ENCODE measurements around the gene KCP.

Gene KCP

DNA sequence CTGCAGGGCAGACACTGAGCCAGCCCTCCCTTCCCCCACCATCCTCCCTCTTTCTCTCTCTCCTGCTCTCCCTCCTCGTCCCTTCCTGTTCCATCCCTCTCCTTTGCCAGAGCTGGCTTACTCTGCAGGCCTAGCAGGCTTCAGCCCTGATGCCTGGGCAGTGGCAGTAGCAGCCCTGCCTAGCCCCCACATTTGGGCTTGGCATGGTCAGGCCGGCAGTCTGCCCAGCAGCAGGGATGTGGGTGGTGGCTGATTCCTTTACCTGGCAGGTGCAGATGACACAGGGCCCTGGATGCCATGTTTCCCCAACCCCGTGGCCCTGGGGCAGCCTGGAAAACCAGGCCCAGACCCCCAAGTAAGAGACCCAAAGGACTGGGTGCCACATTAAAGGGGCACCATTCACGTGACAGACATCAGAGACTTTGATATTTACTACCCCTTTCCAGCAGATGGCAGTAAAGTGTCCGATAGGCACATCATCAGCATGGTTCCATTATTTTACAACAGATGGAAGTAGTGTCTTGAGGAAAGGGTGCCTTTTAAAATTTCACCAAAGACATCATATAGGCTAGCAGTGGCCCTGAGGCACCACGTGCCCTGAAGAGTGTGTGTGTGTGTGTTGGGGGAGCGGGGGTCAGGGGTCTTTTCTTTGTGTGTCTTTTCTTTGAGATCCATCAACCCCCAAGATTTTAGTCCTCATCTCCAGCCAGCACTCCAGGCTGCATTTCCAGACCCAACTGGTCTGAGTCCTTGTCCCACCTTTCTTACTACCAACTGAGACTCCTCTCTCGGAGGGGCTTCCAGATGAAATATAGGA is 5.9 kb downstream of the KCP start:
- peak; percentile 4 for DNase-seq

DNA sequence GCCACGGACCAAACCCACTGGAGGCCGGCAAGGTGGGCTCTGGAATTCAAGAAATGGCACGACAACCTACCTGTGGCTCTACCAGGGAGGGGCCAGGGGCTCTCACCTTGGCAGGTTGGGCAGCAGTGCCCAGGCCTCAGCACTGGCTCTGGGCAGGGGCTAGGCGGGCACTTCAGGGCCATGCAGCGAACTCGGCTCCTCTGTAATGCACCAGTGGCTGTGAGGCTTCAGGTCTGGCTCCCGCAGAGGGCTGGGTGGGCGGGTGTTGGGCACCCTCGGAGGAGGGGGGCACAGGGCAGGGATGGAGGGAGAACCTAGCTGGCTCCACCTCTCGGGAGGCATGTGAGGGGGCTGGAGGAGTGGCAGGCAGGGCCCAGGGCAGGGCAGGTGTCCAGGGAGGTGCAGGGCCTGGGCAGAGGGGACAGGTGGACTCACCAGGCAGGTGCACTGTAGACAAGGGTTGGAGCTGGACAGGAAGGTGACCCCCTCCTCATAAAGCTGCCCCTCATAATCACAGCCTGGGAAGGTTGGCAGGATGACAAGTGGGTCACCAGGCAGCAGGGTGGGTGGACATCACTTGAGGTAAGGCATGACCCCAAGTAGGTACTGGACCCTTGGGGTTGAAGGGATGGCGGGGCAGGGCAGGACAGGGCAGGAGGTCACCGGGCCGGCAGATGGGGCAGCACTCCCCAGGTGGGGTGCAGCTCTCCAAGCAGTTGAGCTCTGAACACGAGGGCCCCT is 6.7 kb downstream of the KCP start:
- DNase-seq: no peak

DNA sequence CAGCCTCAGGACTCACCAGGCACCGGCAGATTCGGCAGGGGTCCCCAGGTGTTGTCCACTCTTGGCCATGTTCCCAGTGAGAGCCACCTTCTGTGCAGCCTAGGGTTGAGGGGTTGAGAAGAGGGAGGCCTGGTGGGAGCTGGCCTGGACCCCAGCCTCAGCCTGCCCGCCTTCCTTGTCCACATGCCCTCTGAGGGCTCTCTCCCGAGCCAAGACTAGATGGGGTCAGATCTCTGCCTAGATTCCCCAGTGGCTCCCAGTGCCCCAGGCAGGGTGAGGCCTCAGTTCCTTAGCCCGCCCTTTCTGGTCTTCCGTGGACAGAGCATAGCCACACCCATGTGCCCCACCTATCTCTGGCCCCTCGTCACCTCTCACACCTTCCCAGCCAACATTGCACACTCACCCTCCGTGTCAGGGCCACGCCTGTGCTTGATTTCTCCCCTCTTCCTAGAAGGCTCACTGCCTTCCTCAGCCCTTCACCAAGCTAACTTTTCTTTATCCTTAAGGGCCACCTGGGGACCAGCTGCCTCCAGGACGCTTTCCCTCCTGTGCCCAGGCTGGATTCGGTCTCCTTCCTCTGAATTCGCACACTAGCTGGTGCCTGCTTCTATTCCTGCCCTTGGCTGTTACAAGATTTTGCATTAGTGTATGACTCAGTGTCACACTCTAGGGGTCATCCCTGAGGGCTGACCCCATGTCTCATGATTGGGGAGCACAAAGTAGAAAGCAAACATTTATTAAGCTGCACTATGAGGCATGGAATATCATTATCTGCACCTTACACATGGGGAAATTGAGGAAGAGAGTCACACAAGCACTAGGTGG is 7.5 kb downstream of the KCP start:
- no peak for DNase-seq

DNA sequence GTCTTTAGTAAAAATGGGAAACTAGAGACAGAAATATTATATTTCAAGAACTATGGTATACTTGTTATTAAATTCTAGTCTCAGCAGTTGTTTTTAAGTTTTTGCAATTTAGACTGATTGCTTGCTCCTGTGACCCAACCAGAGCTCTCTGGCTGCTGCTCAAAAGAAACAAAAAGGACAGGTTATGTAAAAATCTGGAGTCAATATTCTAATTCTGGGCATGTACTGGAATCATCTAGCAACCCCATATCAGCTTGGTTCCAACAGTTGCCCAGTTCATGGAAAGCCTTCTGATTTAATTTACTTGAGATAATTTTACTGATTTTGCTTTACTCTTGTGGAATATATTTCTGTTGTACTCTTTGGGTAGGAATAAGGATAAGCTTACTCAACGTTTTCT is 10.3 kb downstream of the KCP start:
- no peak for DNase-seq

DNA sequence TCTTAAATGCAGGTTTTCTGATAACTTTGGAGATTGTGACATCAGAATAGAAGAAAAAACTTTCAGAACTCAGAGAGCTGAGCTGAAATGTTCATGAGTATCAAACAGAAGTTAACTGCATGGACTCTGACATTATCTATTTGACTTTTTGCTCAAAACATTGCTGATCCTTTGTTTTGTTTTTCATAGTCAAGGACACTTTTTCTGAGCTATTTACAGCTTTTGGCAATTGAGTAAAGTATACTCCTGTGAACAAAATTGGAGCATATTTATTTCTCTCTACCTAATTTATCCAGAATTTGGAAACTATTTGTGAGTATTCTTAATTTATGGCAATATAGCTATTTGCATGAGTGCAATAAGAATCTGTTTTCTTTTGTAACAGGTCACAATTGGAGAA is 11.1 kb downstream of the KCP start:
- DNase-seq: no peak

DNA sequence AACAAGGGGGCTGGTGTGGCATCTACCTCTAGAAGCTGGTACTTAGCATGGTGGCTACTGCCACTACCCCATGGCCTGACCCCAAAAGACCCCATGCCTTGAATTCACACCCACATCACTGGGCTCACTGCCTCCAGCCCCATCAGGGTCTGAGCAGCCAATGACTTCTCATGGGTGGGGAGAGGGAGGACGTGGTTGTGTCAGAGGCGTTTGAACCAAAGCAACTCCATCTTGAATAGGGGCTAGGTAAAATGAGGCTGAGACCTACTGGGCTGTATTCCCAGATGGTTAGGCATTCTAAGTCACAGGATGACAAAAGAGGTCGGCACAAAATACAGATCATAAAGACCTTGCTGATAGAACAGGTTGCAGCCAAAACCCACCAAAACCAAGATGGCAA is 15.2 kb downstream of the KCP start:
- DNase-seq: no peak

DNA sequence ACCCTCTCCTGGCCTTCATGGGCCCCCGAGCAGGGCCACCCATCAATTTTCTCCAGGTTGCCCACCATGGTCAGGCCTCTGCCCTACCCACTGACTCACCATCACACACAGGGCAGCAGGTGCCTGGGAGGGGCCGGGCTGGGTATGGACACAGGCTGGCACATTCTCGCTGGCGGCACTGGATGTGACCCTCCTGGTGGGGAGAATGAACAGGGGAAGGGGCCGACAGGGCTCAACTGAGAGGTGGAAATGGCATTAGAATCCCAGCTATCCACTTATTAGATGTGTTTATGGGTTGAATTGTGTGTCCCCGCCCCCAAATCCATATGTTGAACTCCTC is 16.4 kb downstream of the KCP start:
- no peak for DNase-seq

DNA sequence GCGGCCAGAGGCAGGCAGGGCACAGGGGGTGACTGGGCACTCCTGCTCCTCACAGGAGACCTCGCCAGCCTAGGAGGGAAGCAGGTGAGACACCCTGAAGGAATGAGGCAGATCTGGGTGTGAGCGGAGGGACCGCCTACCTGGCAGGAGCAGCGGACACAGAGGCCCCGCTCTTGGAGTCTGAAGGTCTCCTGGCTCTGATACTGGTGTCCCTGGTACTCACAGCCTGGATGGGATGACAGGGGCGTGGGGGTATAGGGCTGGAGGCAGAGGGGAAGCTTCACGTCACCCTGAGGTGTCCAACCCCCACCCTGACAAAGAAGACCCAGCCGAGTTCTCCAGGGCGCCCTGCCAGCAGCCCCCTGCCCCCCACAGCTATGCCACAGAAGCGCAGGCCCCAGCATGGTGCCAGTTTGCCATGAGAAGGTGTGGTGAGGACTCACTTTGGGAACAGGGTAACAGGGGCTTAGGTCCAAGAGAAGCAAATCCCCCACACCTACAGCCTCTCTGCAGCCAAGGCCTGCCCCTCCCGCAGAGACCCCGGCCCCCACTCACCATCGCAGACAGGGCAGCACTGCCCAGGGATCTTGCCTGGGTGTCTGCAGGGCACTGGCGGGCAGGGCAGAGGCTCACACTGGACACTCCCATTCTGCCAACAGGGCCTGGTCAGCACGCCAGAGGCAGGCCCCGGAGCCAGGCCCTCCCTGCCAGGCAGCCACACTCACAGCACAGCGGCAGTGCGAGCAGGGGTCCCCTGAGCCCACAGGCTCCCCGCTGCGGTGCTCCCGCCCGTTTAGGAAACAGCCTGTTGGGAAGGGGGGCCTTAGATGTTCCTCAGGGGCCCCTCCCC is 17.0 kb downstream of the KCP start:
- no peak for DNase-seq

DNA sequence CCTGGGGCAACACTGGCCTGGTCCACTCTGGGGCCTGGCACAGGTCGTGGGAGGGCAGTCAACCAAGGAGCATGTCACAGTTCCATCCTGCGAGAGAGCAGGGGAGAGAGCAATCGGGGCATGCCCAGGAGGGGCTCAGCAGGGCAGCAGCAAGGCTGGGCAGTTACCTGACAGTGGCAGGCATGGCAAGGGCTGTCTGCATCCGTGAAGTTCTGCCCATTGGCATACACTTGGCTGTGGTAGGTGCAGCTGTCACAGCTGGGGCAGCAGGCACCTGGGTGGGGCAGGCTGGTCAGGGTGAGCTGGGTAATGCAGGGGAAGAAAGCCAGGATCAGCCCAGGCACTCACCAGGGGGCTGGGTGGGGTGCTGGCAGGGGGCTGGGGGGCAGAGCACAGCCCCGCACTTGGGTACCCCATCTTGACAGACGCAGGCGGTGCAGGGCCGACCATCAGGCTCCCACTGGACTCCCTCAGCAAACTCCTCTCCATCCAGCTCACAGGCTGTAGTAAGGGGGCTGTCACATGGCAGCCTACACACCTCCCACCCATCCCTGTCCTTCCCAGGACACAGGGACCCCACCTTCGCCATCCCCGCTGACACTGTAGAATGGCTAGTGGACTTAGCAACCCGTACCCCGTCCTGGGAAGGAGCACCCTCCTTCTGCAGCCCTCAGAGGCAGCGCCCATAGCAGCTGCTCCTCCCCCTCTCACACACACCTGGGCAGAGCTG is 17.8 kb downstream of the KCP start:
- no peak for DNase-seq

DNA sequence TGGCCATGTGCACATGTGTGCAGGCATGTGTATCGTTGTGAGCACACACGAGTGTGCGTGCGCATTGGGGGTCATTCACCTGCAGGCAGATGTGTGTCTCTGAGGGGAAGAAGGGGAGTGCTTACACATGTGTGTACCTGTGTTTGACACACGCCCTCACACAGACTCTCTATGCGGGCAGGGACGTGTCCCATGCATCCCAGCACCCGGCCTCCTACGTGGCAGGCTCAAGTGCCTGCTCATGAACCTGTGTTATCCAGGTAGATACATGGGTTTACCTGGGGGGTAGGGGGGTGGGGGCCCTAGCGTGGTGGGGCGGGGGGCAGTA is 18.6 kb downstream of the KCP start:
- no peak for DNase-seq

DNA sequence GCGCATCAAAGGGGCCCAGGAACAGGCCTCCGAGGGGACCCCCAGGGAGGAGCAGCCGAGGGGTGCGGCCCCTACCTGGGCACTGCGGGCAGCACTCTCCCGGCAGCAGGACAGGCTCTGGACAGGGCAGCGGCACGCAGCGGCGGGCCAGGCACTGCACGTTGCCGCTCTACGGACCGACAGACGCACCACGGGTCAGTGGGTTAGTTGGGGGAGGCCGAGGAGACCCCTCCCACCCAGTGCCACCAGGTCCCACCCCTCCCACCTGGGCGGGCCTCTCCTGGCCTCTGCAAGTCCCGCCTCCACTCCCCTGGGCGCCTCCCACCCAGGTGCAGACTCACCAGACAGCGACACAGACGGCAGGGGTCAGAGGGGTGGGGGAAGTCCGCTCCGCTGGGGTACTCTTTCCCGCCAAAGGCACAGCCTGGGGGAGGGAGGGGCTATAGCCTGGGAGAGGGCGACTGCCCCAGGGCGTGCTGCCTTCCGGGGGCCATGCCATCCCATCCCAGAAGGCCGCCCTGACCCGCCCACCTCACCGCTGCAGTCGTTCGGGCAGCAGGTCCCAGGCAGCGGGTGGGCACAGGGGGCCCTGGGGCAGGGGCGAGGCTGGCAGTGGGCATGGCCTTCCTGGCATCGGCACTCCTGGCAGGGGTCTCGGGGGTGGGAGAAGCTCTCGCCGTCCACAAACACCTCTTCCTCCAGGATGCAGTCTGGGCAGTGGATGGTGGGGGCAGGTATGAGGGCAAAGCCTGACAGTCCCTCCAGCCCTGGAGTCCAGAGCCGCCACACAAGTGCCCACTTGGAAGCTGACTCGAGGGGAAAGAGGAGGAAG is 19.2 kb downstream of the KCP start:
- no peak for DNase-seq

DNA sequence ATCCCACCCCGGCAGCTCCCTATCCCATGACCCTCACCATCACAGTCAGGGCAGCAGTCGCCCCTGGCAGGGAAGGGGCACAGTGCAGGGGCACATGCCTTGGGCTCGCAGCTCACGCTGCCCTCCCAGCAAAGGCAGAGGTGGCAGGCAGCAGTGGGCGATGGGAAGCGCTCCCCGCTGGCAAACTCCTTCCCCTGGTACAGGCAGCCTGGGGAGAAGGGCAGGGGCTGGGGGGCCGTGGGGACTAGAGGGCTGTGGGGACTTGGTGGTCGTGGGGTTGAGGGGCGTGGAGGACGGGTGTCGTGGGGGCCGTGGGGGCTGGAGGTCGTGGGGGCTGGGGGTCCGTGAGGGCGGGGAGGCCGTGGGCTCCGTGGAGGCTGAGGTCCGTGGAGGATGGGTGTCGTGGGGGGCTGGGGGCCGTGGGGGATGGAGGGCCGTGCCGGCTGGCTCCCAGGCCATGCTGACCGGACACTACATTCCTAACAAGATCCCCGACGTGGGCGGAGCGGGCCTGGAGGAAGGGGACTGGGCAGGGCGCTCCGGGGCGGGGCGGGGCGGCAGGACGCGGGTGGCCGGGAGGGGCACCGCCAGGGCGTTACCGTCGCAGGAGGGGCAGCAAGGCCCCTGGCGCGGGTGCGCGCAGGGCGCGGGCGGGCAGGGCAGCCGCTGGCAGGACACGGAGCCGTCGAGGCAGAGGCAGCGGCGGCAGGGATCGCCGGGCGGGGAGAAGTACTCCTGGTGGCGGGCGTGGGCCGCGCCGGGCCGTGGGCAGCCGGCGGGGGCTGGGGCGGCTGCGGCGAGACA is 20.0 kb downstream of the KCP start:
- DNase-seq: no peak

DNA sequence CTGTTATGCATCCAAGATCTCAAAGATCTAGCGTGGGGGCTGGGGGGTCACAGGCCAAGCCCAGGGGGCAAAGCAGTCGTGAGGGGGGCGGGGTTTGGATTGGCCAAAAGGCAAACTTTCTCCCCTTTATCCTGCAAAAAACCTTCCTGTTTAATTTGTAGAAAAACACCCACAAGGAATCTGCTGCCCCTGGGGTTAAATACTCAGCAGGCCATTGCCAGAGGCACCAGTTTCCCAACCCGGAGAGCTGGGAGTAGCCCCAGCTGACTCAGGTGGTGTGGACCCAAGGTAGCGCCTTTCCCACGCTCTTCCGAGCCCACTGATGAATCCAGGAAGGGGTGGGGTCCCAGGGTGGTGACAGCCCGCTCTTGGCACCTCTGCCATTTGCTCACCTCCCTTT is 21.4 kb downstream of the KCP start:
- no peak for DNase-seq

DNA sequence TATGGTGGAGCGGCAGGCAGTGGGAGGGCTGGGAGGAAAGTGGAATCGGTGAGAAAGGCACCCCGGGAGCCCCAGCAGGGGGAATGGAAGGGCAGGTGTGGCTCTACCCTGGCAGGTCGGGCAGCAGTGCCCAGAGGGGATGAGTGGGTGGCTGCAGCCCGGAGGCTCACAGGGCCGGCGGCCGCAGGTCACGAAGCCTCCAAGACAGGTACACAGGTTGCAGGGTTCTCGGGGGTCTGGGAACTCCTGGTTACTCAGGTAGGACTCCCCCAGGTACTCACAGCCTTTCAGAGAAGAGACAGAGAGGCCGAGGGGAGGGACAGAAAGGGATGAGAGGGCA is 21.8 kb downstream of the KCP start:
- DNase-seq: no peak

DNA sequence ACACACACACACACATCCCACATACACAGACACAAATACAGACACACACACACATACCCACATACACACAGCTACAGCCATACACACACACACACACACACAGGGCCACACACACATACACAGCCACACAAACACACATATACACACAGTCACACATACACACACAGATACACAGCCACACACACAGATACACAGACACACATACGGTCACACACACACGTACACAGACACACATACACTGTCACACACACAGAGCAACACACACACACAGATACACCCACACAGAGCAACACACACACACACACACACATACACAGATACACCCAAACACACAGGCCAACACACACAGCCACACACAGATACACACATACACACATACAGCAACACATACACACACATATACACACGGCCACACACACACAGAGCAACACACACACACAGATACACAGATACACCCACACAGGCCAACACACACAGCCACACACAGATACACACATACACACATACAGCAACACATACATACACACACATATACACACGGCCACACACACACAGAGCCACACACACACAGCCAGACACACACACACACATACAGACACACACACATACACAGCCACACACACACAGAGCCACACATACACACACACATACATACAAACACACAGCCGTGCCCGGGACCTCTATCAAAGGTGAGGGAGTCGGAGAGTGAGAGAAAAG is 22.3 kb downstream of the KCP start:
- DNase-seq: no peak

DNA sequence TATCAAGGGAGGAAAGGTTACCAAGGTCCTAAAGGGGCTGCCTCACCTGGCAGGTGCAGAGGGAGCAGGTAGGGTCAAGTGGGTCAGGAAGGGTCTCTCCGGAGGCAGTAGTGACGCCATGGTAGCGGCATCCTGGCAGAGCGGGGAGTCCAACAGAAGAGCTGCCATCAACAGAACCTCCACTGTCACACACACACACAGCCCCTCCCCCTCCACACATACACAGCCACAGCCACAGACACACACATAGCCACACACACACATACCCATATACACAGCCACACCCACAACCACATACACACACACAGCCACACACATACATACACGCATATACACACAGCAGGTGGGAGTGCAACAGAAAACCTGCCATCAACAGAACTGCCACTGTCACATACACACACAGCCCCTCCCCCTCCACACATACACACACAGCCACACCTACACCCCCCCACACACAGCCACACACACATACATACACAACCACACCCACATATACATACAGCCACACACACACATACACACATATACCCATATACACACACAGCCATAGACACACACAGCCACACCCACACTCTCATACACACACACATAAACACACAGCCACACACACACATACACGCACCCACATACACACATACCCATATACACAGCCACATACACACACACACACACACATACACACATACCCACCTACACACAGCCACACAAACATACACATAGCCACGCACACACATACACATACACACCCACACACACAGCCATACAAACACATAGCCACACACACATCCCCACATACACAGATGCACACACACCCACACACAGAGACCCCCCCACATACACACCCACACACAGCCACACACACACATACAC is 23.1 kb downstream of the KCP start:
- no peak for DNase-seq

DNA sequence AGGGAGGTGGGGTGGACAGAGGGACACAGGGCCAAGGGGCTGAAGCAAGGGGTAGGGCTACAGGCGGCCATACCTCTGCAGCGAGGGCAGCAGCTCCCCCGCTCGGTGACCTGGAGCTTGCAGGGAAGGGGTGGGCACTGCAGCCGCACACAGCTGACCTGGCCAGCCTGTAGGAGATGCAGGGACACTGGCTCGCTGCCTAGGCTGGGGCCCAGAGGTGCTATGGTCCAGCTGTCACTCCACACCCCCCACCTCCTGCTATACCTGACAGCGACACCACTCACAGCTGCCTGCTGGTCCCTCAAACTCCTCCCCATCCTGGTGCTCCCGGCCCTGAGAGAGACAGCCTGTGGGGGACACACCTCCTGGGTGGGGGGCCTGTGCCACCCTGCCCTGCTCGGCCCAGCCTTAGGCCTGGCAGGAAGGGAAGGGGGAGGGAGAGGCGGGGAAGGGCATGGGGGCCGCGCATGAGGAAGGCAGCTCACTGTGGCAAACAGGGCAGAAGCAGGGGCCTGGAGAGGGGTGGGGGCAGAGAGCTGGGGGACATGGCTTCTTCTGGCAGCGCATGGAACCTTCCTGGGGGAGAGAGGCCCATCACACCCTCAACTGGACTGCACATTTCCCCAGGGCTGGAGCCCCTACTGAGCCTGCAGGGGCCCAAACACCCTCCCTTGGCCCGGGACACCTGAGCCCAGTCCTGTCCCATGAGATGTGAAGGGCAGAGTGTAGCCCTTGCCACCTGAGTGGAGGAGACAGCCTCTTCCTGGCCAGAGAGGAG is 23.9 kb downstream of the KCP start:
- no peak for DNase-seq

Data from GF-D8 (cell line).